DMS 273 (cell line): ENCODE results near the gene CRIM1.
"Not testable (repeated sequence)": the region's sequence is repeated elsewhere in the genome, so short reads cannot be mapped to it uniquely, and the experiment has no call there.

Source experiments
- DNase-seq: peaks from one replicate; lab custom pipeline; 2025; ENCODE audit not compliant: unreplicated experiment; lab: John Stamatoyannopoulos, UW

CRIM1 gene, protein sequence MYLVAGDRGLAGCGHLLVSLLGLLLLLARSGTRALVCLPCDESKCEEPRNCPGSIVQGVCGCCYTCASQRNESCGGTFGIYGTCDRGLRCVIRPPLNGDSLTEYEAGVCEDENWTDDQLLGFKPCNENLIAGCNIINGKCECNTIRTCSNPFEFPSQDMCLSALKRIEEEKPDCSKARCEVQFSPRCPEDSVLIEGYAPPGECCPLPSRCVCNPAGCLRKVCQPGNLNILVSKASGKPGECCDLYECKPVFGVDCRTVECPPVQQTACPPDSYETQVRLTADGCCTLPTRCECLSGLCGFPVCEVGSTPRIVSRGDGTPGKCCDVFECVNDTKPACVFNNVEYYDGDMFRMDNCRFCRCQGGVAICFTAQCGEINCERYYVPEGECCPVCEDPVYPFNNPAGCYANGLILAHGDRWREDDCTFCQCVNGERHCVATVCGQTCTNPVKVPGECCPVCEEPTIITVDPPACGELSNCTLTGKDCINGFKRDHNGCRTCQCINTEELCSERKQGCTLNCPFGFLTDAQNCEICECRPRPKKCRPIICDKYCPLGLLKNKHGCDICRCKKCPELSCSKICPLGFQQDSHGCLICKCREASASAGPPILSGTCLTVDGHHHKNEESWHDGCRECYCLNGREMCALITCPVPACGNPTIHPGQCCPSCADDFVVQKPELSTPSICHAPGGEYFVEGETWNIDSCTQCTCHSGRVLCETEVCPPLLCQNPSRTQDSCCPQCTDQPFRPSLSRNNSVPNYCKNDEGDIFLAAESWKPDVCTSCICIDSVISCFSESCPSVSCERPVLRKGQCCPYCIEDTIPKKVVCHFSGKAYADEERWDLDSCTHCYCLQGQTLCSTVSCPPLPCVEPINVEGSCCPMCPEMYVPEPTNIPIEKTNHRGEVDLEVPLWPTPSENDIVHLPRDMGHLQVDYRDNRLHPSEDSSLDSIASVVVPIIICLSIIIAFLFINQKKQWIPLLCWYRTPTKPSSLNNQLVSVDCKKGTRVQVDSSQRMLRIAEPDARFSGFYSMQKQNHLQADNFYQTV

DNA sequence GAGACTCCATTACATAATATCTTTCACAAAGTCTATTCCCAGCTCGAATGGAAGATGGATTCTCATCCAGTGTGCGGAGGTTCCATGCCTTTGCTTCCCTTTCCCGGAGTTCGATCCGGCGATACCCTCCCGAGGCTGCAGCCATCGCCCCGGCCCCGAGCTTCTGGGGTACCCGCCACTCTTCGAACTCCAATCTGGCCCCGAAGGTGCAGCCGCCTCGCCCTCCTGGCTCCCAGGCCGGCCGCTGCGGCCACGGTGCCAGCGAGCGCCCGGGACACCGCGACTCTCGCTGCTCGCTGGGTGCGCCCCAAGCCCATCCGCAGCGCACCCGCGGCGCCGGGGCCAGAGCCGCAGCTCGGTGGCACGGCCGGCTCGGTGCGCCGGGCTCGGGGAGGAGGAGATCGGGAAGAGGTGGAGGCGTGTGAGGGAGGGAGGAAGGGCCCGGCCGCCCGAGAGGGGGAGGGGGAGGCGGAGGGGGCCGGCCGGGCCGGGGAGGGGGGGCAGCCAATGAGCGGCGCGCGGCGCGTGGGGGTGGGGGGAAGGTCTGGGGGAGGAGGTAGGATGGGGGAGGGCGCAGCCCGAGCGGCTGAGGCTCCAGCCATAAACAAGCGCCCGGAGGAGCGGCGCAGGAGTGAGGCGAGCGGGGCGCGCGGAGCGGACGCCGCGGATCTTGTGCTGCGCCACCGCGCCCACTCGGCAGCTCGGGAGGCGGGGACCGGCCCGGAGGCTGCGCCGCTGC lies at the start of gene CRIM1:
Gene CRIM1, plus strand, starts transcription at position 628 of the 739 bp plus-strand sequence. CDS start 515 bp downstream, outside the sequence.
- peak; percentile 90 for DNase-seq

DNA sequence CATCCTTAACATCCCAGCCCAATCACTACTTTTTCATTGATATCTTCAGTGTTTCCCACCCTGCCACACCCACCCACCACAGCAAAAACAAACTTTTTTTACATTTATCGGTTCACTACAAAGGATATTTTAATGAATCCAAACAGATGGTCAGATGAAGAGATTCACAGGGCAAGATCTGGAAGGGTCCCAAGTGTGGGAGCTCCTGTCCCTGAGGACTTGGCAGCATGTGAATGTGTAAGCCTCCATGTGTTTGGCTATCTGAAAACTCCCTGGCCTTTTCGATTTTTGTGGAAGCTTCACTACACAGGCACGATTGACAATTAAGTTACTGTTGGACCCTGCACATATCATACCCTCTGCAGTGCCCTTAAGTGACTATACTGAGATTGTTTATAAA lies 48.1 kb upstream of the CRIM1 start:
- peak; percentile 77 for DNase-seq

GRCh38 chr2:36310444-36310843 lies 45.1 kb upstream of the CRIM1 start:
- not testable (repeated sequence) for DNase-seq

DNA sequence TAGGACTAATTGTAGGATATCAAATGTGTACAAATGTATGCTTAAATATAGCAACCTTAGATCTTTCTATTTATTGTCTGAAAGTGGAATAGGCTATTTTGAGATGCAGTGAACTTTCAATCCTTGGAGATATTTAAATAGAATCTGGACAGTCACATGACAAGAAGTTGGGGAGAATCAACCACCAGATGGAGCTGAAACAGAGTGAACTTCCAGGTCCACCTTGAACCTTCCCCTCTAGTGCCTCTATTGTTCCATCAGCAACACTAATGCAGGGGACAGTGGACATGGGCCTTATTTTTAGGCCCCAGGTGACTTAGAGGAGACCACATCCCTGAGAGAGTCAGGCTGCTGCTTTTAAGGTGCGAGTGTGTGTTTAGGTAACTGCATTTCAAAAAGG lies 37.0 kb upstream of the CRIM1 start:
- DNase-seq, result peak; percentile 14

- DNase-seq, result peak; percentile 47
Measured at GRCh38 chr2:36322108-36322507, 33.5 kb upstream of the CRIM1 start.

- DNase-seq, result no peak
Measured at GRCh38 chr2:36326286-36326685, 29.3 kb upstream of the CRIM1 start.

DNA sequence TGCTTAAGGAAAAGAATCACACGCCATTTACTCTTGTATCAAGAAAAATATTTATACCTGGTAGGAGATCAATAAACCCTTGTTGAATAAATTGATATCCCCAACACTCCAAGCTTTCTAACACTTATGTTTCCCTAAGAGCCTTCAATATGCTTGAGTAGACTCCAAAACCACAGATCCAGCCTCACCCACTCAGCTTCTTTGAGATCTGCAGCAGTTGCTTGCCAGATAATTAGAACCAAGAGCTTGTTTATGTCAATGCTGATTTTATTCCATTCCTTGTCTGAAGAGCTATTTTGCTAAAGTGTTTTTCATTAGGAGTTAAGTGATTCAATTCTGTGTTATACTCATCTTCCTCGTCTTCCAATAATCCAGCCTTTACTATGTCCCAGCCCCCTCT lies 26.3 kb upstream of the CRIM1 start:
- DNase-seq, result no peak

- DNase-seq, result peak; percentile 27
Measured at GRCh38 chr2:36329746-36330472, 25.7 kb upstream of the CRIM1 start.

- DNase-seq, result peak; percentile 42
Measured at GRCh38 chr2:36330473-36331395, 24.8 kb upstream of the CRIM1 start.

- peak; percentile 11 for DNase-seq
Measured at GRCh38 chr2:36333350-36334012, 22.1 kb upstream of the CRIM1 start.

DNA sequence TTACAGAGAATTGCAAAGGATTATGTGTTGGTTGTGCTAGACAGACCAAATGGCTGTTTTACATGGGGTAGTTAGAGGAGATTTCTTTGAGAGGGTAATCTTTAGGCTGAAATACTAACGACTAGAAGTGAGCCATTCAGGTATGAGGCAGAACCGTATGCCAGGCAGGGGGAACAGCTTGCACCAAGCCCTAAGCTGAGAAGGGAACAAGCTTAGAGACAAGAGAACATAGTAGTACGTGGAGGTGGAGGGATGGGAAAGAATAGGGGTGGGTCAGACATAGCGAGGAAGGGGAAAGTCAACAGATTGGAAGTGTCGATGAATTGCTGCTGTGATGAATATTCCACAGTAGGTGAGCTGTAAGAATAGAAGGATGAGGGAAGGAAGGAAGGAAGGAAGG lies 20.0 kb upstream of the CRIM1 start:
- no peak for DNase-seq

GRCh38 chr2:36336321-36336720 lies 19.3 kb upstream of the CRIM1 start:
- no peak for DNase-seq

DNA sequence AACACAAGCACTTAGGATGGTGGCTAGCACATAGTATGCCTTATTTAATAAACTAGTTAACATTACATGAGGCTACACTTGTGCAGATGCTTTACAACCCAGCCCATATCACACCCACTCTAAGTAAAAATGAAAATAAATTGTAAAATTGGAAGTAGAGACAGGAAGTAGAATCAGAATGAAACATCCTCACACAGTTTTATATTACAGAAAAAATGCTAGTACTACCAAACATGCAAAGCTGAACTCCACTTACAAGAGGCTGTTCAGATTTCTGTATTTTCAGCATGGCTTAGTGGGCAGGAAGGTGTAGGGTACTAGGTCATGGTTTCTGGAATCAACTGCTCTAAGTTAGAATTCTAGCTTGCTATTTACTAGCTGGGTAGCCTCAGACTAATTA lies 18.2 kb upstream of the CRIM1 start:
- DNase-seq, result no peak

- no peak for DNase-seq
Measured at GRCh38 chr2:36338124-36338826, 17.3 kb upstream of the CRIM1 start.

DNA sequence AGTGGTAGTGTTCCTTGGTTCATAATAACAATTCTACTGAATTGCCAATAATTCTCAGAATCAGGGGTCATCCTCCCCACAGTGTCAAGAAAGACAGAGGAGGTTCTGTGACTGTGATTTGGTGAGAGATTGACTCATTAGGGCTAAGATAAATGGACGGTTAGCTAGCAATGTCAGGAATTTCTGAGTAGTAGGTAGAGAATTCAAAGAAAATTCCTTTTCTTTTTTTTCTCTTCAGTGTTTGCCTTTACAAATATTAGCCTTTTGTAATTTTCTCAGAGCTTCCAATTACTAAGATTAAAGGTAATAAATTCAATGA lies 16.8 kb upstream of the CRIM1 start:
- no peak for DNase-seq

DNA sequence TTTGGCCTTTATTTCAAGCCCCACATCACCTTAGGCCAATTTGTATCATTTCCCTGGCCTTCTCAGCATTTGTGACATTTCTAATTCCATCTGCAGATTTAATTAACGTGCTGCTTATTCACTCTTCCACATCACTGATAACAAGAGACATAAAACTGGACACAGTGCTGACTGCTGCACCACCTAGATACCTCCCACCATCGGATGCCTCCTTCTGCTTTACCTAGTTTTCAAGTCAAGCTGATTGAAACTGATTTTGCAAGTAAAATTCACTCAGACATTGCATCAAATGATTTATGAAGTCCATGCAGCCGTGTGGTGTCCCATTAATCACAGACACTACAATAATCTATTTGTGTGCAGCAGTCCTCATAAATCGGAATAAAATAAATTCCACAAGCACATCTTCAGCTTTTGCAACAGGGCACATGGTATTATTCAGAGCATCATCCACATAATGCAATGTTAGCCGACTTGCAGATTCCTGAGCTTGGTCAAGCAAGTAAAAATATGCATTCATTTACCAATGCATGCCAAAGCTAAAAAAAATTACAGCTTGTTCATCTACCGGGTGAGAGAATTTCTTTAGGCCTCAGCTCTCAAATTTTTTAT lies 15.9 kb upstream of the CRIM1 start:
- no peak for DNase-seq

- no peak for DNase-seq
Measured at GRCh38 chr2:36343606-36344005, 12.0 kb upstream of the CRIM1 start.

GRCh38 chr2:36348721-36349120 lies 6.9 kb upstream of the CRIM1 start:
- no peak for DNase-seq
